Stimulated activated CD8-positive, alpha-beta memory T cell treated with anti-CD3 and anti-CD28 coated beads, Interleukin-12 subunit alpha, Interleukin-12 subunit beta, amount 100 ng/mL, for 24 hours (primary cell): Measurements from ENCODE around the gene C19orf81.

ENCODE experiments used
- DNase-seq: peaks from one replicate; pipeline ENCODE4 v3.0.0-alpha.2; 2020; ENCODE audit errors: extremely low read depth

The C19orf81 gene

GRCh38 chr19:50658441-50659317, 9.4 kb downstream of the C19orf81 start:
- peak; percentile 41 for DNase-seq

GRCh38 chr19:50659318-50660087, 10.3 kb downstream of the C19orf81 start:
- DNase-seq, result no peak

- no peak for DNase-seq
Observed at GRCh38 chr19:50660088-50660366, 10.8 kb downstream of the C19orf81 start.

GRCh38 chr19:50661023-50661422, 11.8 kb downstream of the C19orf81 start:
- DNase-seq, result no peak

GRCh38 chr19:50661766-50662650, 12.8 kb downstream of the C19orf81 start:
- DNase-seq, result no peak

GRCh38 chr19:50662651-50663481, 13.6 kb downstream of the C19orf81 start:
- DNase-seq, result no peak

GRCh38 chr19:50663482-50663790, 14.2 kb downstream of the C19orf81 start:
- no peak for DNase-seq

- DNase-seq, result no peak
Observed at GRCh38 chr19:50664204-50664603, 15.0 kb downstream of the C19orf81 start.

- no peak for DNase-seq
Observed at GRCh38 chr19:50666346-50667176, 17.3 kb downstream of the C19orf81 start.

GRCh38 chr19:50667177-50667758, 18.0 kb downstream of the C19orf81 start:
- no peak for DNase-seq

- DNase-seq, result no peak
Observed at GRCh38 chr19:50667759-50668231, 18.6 kb downstream of the C19orf81 start.

GRCh38 chr19:50668416-50668815, 19.2 kb downstream of the C19orf81 start:
- no peak for DNase-seq

GRCh38 chr19:50668879-50669278, 19.6 kb downstream of the C19orf81 start:
- DNase-seq, result no peak

GRCh38 chr19:50669302-50670101, 20.3 kb downstream of the C19orf81 start:
- no peak for DNase-seq

GRCh38 chr19:50670102-50670380, 20.8 kb downstream of the C19orf81 start:
- DNase-seq, result no peak

- DNase-seq, result no peak
Observed at GRCh38 chr19:50673118-50673517, 23.9 kb downstream of the C19orf81 start.

- DNase-seq, result no peak
Observed at GRCh38 chr19:50676625-50677197, 27.5 kb downstream of the C19orf81 start.

GRCh38 chr19:50677636-50678035, 28.4 kb downstream of the C19orf81 start:
- DNase-seq, result no peak

GRCh38 chr19:50678323-50678722, 29.1 kb downstream of the C19orf81 start:
- DNase-seq, result no peak
